Stimulated activated CD8-positive, alpha-beta memory T cell treated with anti-CD3 and anti-CD28 coated beads, Interleukin-15, amount 100 ng/mL, for 24 hours (primary cell): Measurements from ENCODE around the gene KRTAP10-6.
"Not testable (repeated sequence)": the region's sequence is repeated elsewhere in the genome, so short reads cannot be mapped to it uniquely, and the experiment has no call there.

ENCODE experiments used
- DNase-seq: peaks from one replicate; pipeline ENCODE4 v3.0.0-alpha.2; 2020; ENCODE audit warnings: low read depth

KRTAP10-6 gene

GRCh38 chr21:44557491-44558328, 34.6 kb downstream of the KRTAP10-6 start:
- DNase-seq, result no peak

- DNase-seq, result no peak
Measured at GRCh38 chr21:44556879-44557278, 35.4 kb downstream of the KRTAP10-6 start.

GRCh38 chr21:44555200-44555875, 37.0 kb downstream of the KRTAP10-6 start:
- DNase-seq, result no peak

- DNase-seq, result no peak
Measured at GRCh38 chr21:44552681-44553080, 39.6 kb downstream of the KRTAP10-6 start.

- DNase-seq, result no peak
Measured at GRCh38 chr21:44552136-44552535, 40.2 kb downstream of the KRTAP10-6 start.

GRCh38 chr21:44551340-44551961, 40.9 kb downstream of the KRTAP10-6 start, which contains the start of gene KRTAP10-2:
Gene KRTAP10-2 (minus strand): TSS chr21:44551505. CDS start chr21:44551458, 47 bp downstream.
- DNase-seq, result no peak

- no peak for DNase-seq
Measured at GRCh38 chr21:44550807-44551206, 41.5 kb downstream of the KRTAP10-6 start.

GRCh38 chr21:44550285-44550684, 42.0 kb downstream of the KRTAP10-6 start:
- not testable (repeated sequence) for DNase-seq

GRCh38 chr21:44549525-44550211, 42.6 kb downstream of the KRTAP10-6 start:
- no peak for DNase-seq

- no peak for DNase-seq
Measured at GRCh38 chr21:44548922-44549321, 43.4 kb downstream of the KRTAP10-6 start.

- no peak for DNase-seq
Measured at GRCh38 chr21:44548381-44548780, 43.9 kb downstream of the KRTAP10-6 start.

- no peak for DNase-seq
Measured at GRCh38 chr21:44547656-44548331, 44.5 kb downstream of the KRTAP10-6 start.

- DNase-seq, result no peak
Measured at GRCh38 chr21:44544566-44544965, 47.7 kb downstream of the KRTAP10-6 start.

GRCh38 chr21:44542716-44543115, 49.6 kb downstream of the KRTAP10-6 start:
- DNase-seq, result no peak
